VCaP (cell line): ENCODE measurements around the gene KCNAB2.

Experiments
- H3K27ac ChIP-seq: fragments of 450-650 bp; 2 replicates; pipeline ENCODE4 v1.5.1; 2017
- CTCF ChIP-seq: fragments of 450-650 bp; conservative IDR thresholded peaks from 2 replicates; pipeline ENCODE4 v1.5.1; 2017; ENCODE audit warnings: mild to moderate bottlenecking, moderate library complexity

KCNAB2 gene

GRCh38 chr1:6150006-6150938 is 104.6 kb downstream of the KCNAB2 start:
- TF ChIP-seq CTCF = no peak

More at GRCh38 chr1:6150006-6150938, 104.6 kb downstream of the KCNAB2 start:
- H3K27ac ChIP-seq = no peak overlapping the region
